ENCODE data around the gene VDR. TPM values are rescaled to one million over a fixed set of nuclear protein-coding genes. Genes with fewer than 3 reads are reported as not detected.
A peak's percentile ranks its signal among the peaks of the same experiment; 100 is the strongest.

Gene VDR
- total RNA-seq, 1 experiment from 2014 or later = 9.5 TPM

DNA sequence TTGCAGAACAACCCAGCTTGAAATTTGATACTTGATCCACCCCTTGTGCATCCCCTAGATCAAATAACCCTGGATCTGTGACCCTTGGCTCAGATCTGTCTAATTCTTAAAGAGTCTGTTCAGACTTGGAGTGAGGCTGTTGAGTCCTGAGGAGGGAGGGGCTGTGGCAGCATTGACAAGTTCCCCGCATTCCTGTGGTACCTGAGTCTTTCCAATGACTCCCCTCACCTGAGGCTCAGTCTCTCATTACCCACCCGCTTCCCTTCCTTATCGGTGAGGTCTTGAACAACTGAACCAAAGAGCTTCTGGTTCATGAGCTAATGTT lies 69.0 kb downstream of the VDR start:
- POLR2A ChIA-PET = interaction anchor here (1.1 kb wide), 1 partner anchor 15 kb away, joined by 10 read pairs; no protein-coding TSS in a partner anchor
- intact Hi-C loops (cut with micrococcal nuclease) = loop anchor here (5.0 kb wide), 4 partner anchors 58 to 803 kb away; no protein-coding TSS in a partner anchor

DNA sequence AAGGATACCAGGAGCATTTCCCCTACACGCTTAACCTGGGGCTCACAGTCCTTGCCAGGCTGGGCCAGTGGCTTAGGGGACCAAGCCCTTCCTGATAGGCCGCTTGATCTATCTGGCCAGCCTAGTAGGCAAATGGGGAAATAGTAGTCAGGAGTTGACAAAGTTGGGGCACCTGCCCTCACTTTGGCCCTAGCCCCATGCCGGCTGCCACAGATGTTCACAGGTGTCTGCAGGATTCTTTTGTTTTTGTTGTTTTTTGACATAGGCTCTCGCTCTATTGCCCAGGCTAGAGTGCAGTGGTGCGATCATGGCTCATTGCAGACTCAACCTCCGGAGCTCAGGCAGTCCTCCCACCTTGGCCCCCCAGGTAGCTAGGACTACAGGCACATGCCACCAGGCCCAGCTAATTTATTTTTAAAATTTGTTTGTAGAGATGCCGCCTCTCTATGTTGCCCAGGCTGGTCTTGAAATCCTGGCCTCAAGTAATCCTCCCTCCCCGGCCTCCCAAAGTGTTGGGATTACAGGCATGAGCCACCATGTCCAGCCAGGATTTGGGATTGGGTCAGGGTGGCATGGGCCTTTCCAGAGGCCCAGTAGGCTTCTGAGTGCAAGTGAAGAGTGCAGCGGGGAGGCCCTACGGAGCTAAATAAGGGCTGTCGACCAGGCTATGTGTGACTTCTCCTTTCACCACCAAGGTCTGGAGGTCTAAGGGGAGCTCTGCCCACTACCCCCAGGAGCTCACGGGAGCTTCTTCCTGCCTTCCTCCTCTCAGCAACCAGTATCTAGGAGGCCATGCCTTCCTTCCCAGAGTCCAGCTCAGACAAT lies 69.6 kb downstream of the VDR start:
- RAD21 ChIA-PET (ENCODE audit: low non-redundant PET in 1 of 2, low total read pairs in 2 of 2, uncharacterized antibody in 2 of 2, unreplicated experiment in 2 of 2) = interaction anchor here in 1 of 2 experiments (0.6 to 1.4 kb wide), 2 partner anchors 38 to 91 kb away, joined by 4 read pairs; no protein-coding TSS in a partner anchor
- no TSS peak for BruUV-seq (replicated peaks)
- H3K9me3 ChIP-seq (ENCODE audit: control insufficient read depth in 1 of 2, insufficient read depth in 1 of 2, low read depth in 1 of 2, low read length in 2 of 2) = no peaks in the 10 kb centered on the region
- H3K9ac ChIP-seq (ENCODE audit: low read length) = no peak overlapping the region
- H3K79me2 ChIP-seq (ENCODE audit: insufficient read depth, low read length) = no peaks in the 10 kb centered on the region
- H3K9me2 ChIP-seq (ENCODE audit: insufficient read depth) = no peaks in the 10 kb centered on the region
- peak overlapping the region; percentile 11 for H3K4me2 ChIP-seq (ENCODE audit: low read length)
- ATAC-seq (no peak), DNase-seq (ENCODE audit: low read depth, low spot score) (no peak)
- no peaks in the 10 kb centered on the region for H3K27me3 ChIP-seq (ENCODE audit: insufficient read depth, low read length)
- H3K4me1 ChIP-seq (ENCODE audit: control insufficient read depth in 1 of 2, insufficient read depth in 2 of 2, low read length in 2 of 2) = peaks cover 10 to 25% of the 10 kb centered on the region in 2 experiments; a peak in 2 of 4 replicates
- H4K20me1 ChIP-seq (ENCODE audit: insufficient read depth) = no peaks in the 10 kb centered on the region
- TF ChIP-seq RAD21 (IDR thresholded peaks at IDR 0.05; ENCODE audit: low read depth) = no peak
- TF ChIP-seq, protein P1, sequence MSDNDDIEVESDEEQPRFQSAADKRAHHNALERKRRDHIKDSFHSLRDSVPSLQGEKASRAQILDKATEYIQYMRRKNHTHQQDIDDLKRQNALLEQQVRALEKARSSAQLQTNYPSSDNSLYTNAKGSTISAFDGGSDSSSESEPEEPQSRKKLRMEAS (IDR thresholded peaks at IDR 0.05) = no peak
- no peak for TF ChIP-seq EGR1 (IDR thresholded peaks at IDR 0.05; ENCODE audit: low read depth)
- TF ChIP-seq JUND (IDR thresholded peaks at IDR 0.05) = no peak
- no peak for TF ChIP-seq POLR2AphosphoS5 (IDR thresholded peaks at IDR 0.05; ENCODE audit: low read depth, low read length)
- no peak for TF ChIP-seq ZFX (IDR thresholded peaks at IDR 0.05)
- TF ChIP-seq SRF (IDR thresholded peaks at IDR 0.05; ENCODE audit: low read depth) = no peak
- no peak for TF ChIP-seq CEBPB (IDR thresholded peaks at IDR 0.05; ENCODE audit: low read depth)
- TF ChIP-seq EZH2 (IDR thresholded peaks at IDR 0.05) = no peak
- TF ChIP-seq, protein P2, sequence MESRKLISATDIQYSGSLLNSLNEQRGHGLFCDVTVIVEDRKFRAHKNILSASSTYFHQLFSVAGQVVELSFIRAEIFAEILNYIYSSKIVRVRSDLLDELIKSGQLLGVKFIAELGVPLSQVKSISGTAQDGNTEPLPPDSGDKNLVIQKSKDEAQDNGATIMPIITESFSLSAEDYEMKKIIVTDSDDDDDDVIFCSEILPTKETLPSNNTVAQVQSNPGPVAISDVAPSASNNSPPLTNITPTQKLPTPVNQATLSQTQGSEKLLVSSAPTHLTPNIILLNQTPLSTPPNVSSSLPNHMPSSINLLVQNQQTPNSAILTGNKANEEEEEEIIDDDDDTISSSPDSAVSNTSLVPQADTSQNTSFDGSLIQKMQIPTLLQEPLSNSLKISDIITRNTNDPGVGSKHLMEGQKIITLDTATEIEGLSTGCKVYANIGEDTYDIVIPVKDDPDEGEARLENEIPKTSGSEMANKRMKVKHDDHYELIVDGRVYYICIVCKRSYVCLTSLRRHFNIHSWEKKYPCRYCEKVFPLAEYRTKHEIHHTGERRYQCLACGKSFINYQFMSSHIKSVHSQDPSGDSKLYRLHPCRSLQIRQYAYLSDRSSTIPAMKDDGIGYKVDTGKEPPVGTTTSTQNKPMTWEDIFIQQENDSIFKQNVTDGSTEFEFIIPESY (IDR thresholded peaks at IDR 0.05; ENCODE audit: extremely low read depth, insufficient replicate concordance, low read length) = no peak
- TF ChIP-seq ZNF274 (IDR thresholded peaks at IDR 0.05; ENCODE audit: low read depth, low read length) = no peak
- TF ChIP-seq CBX3 (IDR thresholded peaks at IDR 0.05; ENCODE audit: low read depth) = no peak
- TF ChIP-seq FOSL1 (IDR thresholded peaks at IDR 0.05; ENCODE audit: low read depth) = no peak
- TF ChIP-seq SIN3A (IDR thresholded peaks at IDR 0.05; ENCODE audit: low read depth) = no peak
- TF ChIP-seq SP1 (IDR thresholded peaks at IDR 0.05; ENCODE audit: low read depth) = no peak
- intact Hi-C loops (cut with micrococcal nuclease) = loop anchor here (5.0 kb wide), 4 partner anchors 58 to 803 kb away; no protein-coding TSS in a partner anchor
- H3K27ac ChIP-seq (ENCODE audit: low read depth, low read length) = no peak overlapping the region
- H3K4me3 ChIP-seq (replicated peaks in 1 of 2; ENCODE audit: low read depth in 1 of 2, low read length in 2 of 2) = no peak overlapping the region
- H3K36me3 ChIP-seq (ENCODE audit: control insufficient read depth in 1 of 2, insufficient read depth in 2 of 2, low read length in 2 of 2) = no peaks in the 10 kb centered on the region
- no peak overlapping the region for H2AFZ ChIP-seq (ENCODE audit: low read depth, low read length, poor library complexity, severe bottlenecking)
- CTCF ChIA-PET = interaction anchor here (0.7 to 1.5 kb wide), 6 partner anchors 18 to 93 kb away, joined by 3 to 10 read pairs (median 4); no protein-coding TSS in a partner anchor
- POLR2A ChIA-PET = interaction anchor here (1.1 kb wide), 1 partner anchor 14 kb away, joined by 10 read pairs; no protein-coding TSS in a partner anchor

More for the DNA sequence above, 69.0 kb downstream of the VDR start:
- CTCF ChIA-PET = interaction anchor here (0.6 to 1.5 kb wide), 7 partner anchors 18 to 93 kb away, joined by 3 to 10 read pairs (median 3); no protein-coding TSS in a partner anchor
- Histone ChIP-seq H3K9me2 (ENCODE audit: insufficient read depth) (no peaks in the 10 kb centered on the region), H3K4me3 (replicated peaks in 1 of 2; ENCODE audit: low read depth in 1 of 2, low read length in 2 of 2) (no peak overlapping the region), H2AFZ (ENCODE audit: low read depth, low read length, poor library complexity, severe bottlenecking) (no peak overlapping the region), H3K4me1 (ENCODE audit: control insufficient read depth in 1 of 2, insufficient read depth in 2 of 2, low read length in 2 of 2) (peaks cover 10 to 25% of the 10 kb centered on the region in 2 experiments; a peak in 2 of 4 replicates), H3K4me2 (ENCODE audit: low read length) (peak overlapping the region; percentile 11), H3K9me3 (ENCODE audit: control insufficient read depth in 1 of 2, insufficient read depth in 1 of 2, low read depth in 1 of 2, low read length in 2 of 2) (no peaks in the 10 kb centered on the region), H3K27ac (ENCODE audit: low read depth, low read length) (no peak overlapping the region), H3K27me3 (ENCODE audit: insufficient read depth, low read length) (no peaks in the 10 kb centered on the region), H3K36me3 (ENCODE audit: control insufficient read depth in 1 of 2, insufficient read depth in 2 of 2, low read length in 2 of 2) (no peaks in the 10 kb centered on the region), H4K20me1 (ENCODE audit: insufficient read depth) (no peaks in the 10 kb centered on the region), H3K79me2 (ENCODE audit: insufficient read depth, low read length) (no peaks in the 10 kb centered on the region), H3K9ac (ENCODE audit: low read length) (no peak overlapping the region)
- RAD21 ChIA-PET (ENCODE audit: low non-redundant PET in 1 of 2, low total read pairs in 2 of 2, uncharacterized antibody in 2 of 2, unreplicated experiment in 2 of 2) = interaction anchor here in 1 of 2 experiments (0.6 to 1.4 kb wide), 3 partner anchors 38 to 92 kb away, joined by 3 to 4 read pairs (median 4); no protein-coding TSS in a partner anchor
- BruUV-seq (replicated peaks) = no TSS peak
- TF ChIP-seq FOSL1 (IDR thresholded peaks at IDR 0.05; ENCODE audit: low read depth) = no peak
- TF ChIP-seq, protein P3, sequence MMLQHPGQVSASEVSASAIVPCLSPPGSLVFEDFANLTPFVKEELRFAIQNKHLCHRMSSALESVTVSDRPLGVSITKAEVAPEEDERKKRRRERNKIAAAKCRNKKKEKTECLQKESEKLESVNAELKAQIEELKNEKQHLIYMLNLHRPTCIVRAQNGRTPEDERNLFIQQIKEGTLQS (IDR thresholded peaks at IDR 0.05) = no peak
- DNase-seq (ENCODE audit: low read depth, low spot score) = no peak
- no peak for ATAC-seq

All from HCT116 (cell line).